GM18868 (cell line): ENCODE measurements around the gene WFDC11.
"Not testable (repeated sequence)": the region's sequence is repeated elsewhere in the genome, so short reads cannot be mapped to it uniquely, and the experiment has no call there.

Source experiments
- ATAC-seq: cut with Tn5 transposase; IDR thresholded peaks from one replicate; pipeline ENCODE4 v1.9.1; 2021; ENCODE audit warnings: mild to moderate bottlenecking, moderate library complexity; ENCODE audit not compliant: unreplicated experiment

Gene WFDC11

DNA sequence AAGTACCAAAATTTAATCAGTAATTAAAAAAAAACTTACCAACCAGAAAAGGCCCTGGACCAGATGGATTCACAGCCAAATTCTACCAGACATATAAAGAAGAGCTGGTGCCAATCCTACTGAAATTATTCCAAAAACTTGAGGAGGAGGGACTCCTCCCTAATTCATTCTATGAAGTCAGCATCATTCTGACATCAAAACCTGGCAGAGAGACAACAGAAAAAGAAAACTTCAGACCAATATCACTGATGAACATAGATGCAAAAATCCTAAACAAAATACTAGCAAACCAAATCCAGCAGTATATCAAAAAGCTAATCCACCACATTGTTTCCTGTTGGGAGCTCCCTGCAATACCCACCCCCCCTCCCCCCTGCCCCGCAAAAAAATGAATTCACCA lies at the start of gene WFDC11:
WFDC11 (minus strand) TSS at position 101 of the 400 bp plus-strand sequence. CDS start 19,639 bp downstream, outside the sequence.
- ATAC-seq, result no peak

DNA sequence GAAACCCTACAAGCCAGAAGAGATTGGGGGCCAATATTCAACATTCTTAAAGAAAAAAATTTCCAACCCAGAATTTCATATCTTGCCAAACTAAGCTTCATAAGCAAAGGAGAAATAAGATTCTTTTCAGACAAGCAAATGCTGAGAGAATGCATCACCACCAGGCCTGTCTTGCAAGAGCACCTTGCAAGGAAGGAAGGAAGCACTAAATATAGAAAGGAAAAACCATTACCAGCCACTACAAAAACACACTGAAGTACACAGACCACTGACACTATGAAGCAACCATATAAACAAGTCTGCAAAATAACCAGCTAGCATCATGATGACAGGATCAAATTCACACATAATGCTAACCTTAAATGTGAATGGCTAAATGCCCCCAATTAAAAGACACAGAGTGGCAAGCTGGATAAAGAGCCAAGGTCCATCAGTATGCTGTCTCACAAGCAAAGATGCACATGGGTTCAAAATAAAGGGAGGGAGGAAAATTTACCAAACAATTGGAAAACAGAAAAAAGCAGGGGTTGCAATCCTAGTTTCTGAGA lies 46.2 kb upstream of the WFDC11 start:
- not testable (repeated sequence) for ATAC-seq

DNA sequence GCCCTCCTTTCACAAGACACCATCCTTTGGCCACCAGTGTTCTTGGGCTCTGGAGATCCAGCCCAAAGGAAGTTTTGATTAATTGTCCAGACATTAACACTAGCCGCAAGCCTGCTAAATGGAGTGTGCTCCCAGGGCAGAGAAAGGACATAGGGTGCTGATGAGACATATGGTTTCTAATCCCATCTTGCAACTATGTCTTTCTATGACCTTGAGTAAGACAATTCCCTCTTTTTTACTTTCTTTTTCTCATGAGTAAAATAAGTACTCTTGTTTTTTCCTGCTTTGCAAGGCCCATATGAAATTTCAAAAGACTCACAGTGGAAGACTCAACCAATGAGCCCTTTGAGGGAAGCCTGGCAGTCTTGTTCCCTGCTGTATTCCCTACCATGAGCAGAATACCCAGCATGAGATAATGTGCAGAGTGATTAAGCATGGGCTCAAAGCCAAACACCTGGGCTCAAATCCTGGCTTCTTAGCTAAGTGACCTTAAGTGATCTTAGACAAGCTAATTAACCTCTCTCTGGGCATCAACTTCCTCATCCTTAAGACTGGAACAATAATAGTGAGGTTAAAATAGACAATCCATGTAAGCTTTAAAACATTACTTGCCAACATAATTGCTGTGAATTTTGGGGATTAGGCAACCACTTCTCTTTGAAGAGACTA lies 35.1 kb upstream of the WFDC11 start, which contains the start of gene WFDC10B:
WFDC10B (minus strand) TSS at position 51 of the 669 bp plus-strand sequence. CDS start 19,027 bp downstream, outside the sequence.
- ATAC-seq, result no peak

DNA sequence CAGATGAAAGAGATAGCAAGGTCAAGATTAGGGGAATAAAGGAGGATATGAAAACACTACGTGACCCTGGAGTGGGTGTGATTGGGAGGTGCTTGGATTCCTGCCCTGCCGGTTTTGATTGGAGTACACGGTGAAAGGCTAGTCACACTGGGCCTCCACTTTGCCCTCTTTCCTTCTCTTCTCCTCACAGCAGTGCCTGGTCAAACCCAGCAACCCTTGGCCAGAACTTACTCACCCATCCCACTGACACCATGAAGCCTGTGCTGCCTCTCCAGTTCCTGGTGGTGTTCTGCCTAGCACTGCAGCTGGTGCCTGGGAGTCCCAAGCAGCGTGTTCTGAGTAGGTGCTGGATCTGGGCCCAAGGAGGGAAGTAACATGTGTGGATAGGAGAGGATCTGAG lies 31.8 kb upstream of the WFDC11 start, which contains the start of gene WFDC13:
WFDC13 (plus strand) TSS at position 166 of the 400 bp plus-strand sequence; CDS start at position 252, 86 bp downstream.
- no peak for ATAC-seq

DNA sequence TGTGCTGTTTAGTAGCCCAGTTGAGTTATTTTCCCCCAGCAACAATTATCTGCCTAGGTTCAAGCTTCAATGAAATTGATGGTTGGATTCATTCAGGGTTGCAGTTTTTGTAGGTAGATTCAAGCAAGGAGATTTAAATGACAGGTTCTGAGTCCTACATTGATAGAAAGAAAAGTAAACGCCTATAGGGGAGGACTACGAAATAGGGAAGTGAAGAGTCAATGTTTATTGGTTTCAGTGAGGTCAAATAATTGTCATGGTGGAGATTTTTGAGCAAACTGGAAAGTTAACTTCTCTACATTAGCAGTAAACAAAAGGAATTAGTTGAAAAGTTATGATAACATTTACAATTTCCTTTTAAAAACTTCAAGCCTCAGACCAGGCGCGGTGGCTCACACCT lies 31.1 kb upstream of the WFDC11 start:
- no peak for ATAC-seq

DNA sequence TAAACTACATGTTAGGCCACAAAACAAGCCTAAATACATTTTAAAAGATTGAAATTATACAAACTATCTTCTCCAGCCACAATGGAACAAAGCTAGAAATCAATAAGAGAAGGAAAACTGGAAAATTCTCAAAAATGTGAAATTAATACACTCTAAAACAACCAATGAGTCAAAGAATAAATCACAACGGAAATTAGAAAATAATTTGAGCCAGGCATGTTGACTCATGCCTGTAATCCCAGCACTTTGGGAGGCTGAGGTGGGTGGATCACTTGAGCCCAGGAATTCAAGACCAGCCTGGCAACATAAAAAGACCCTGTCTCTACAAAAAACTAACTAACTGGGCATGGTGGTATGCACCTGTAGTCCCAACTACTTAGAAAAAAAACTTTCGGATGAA lies 25.5 kb upstream of the WFDC11 start:
- no peak for ATAC-seq

DNA sequence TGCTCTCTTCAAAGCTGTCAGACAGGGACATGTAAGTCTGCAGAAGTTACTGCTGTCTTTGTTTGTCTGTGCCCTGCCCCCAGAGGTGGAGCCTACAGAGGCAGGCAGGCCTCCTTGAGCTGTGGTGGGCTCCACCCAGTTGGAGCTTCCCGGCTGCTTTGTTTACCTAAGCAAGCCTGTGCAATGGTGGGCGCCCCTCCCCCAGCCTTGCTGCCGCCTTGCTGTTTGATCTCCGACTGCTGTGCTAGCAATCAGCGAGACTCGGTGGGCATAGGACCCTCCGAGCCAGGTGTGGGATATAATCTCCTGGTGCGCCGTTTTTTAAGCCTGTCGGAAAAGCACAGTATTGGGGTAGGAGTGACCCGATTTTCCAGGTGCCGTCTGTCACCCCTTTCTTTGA lies 23.3 kb upstream of the WFDC11 start:
- not testable (repeated sequence) for ATAC-seq

DNA sequence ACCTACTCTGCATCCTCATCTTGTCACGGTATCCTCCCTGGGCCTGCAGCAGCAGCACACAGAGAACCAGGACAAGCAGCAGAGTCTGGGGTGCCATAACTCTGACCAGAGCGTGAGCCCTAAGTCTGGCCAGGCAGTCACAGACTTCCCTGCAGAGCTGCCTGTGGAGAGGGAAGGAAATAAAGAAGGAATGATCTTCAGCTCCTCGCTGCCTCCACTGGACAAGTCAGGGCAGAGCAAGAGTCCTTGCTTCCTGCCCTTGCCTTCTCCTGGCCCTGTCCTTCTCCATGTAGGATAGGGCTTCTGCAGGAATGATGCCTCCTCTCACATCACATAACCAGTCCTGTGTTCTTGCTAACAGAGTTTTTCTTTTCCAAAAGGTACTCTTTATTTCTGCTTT lies 15.9 kb upstream of the WFDC11 start:
- ATAC-seq, result no peak

DNA sequence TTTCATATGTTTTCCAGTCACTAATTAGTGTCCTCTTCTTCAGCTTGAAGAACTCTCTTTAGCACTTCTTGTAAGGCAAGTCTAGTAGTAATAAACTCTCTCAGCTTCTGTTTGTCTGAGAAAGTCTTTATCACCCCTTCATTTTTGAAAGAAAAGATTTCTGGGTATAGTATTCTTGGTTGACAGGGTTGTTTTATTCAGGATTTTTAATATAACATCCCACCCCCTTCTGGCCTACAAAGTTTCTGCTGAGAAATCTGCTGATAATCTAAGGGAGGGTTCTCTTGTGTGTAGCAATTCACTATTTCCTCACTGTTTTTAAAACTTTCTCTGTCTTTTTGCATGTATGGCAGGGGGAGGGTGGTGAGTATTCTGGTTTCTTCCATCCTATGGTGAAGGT lies 9.6 kb upstream of the WFDC11 start:
- ATAC-seq, result no peak

DNA sequence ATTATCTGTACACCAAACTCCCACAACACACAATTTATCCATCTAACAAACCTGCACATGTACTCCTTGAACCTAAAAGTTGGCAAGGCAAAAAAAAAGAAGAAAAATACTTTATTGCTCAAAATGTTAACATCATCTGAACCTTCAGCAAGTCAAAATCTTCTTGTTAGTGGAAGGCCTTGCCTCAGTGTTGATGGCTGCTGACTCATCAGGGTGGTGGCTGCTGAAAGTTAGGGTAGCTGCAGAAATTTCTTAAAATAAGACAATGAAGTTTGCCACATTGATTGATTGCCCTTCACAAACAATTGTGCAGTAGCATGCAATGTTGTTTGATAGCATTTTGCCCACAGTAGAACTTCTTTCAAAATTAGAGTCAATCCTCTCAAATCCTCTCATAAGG lies 2.7 kb upstream of the WFDC11 start:
- ATAC-seq, result no peak

DNA sequence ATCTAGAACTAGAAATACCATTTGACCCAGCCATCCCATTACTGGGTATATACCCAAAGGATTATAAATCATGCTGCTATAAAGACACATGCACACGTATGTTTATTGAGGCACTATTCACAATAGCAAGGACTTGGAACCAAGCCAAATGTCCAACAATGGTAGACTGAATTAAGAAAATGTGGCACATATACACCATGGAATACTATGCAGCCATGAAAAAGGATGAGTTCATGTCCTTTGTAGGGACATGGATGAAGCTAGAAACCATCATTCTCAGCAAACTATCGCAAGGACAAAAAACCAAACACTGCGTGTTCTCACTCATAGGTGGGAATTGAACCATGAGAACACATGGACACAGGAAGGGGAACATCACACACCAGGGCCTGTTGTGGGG lies 13.0 kb downstream of the WFDC11 start:
- ATAC-seq, result not testable (repeated sequence)

DNA sequence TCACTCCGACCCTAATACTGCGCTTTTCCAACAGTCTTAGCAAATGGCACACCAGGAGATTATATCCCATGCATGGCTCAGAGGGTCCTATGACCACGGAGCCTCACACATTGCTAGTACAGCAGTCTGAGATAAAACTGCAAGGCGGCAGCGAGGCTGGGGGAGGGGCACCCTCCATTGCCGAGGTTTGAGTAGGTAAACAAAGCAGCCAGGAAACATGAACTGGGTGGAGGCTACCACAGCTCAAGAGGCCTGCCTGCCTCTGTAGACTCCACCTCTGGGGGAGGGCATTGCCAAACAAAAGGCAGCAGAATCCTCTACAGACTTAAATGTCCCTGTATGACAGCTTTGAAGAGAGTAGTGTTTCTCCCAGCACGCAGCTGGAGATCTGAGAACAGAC lies 18.3 kb downstream of the WFDC11 start:
- not testable (repeated sequence) for ATAC-seq

DNA sequence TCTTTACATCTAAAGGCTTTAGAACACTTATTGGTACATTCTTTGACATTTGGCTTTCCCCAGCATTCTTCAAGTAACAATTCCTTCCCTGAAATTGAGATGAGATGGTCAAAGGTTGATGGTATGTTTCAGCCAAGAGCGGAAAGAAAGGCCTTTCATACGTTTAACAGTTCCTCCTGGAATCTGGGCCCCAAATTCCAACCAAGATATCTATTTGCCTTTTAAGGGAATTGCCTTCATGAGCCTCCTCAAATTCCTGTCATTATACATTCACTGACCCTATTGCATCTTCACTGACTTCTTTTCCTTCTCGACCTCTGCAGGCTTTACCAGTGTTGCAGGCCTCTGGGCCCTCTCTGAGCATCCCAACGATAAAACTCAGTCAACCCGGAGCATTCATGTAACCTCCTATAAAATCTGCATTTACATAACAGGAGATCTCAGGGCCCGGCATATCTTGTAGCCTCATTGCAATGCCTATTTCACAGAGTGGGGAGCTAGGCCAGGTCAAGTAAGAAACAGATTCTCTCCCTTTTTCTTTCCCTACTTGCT lies 20.7 kb downstream of the WFDC11 start:
- no peak for ATAC-seq

DNA sequence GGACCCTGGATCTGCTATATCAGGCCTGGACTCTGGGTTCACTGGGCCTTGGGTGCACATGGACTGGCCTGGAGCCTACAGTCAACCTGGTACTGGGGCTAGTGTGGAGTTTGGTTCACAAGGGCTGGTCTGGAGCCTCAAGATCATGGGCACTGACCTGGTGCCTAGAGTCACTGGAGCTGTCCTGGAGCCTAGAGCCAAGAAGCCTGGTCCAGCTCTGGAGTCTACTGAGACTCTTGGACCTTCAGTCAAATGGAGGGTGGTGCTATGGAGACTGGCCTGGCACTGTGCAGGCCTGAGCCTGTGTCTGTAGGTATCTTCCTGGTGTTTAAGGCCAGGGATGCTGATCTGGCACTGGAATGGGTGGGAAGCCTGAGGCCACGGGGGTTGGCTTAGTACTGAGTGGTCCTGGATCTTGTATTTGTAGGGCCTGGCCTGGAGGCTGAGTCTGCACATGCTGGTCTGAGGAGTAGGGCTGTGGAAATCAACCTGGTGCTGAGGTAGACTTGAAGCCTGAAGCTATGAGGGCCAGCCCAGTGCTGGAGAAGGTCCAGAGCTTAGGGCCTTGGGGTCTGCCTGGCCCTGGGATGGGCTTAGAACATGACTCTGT lies 22.5 kb downstream of the WFDC11 start:
- no peak for ATAC-seq

DNA sequence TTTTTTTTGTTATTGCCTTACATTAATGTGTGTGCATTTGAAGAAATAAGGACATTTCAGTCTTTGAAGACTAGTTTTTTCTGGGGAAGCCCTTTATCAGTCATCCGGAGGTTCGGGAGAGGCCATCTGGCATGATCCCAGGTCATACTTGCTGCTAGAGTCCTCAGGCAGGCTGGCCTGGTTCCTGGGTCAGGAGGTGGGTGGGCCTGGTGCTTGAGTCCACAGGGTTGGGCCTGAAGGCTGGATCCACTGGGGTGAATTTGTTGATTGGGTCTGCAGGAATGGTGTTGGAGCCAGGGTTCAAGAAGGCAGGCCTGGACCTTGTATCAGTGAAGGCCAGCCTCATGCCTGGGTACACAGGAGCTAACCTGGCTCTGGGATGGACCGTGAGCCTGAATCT lies 23.2 kb downstream of the WFDC11 start:
- no peak for ATAC-seq

DNA sequence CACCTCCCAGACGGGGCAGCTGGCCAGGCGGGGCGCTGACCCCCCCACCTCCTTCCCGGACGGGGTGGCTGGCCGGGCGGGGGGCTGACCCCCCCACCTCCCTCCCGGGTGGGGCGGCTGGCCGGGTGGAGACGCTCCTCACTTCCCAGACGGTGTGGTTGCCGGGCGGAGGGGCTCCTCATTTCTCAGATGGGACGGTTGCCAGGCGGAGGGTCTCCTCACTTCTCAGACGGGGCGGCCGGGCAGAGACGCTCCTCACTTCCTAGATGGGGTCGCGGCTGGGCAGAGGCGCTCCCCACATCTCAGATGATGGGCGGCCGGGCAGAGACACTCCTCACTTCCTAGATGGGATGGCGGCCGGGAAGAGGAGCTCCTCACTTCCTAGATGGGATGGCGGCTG lies 24.2 kb downstream of the WFDC11 start:
- ATAC-seq, result not testable (repeated sequence)

DNA sequence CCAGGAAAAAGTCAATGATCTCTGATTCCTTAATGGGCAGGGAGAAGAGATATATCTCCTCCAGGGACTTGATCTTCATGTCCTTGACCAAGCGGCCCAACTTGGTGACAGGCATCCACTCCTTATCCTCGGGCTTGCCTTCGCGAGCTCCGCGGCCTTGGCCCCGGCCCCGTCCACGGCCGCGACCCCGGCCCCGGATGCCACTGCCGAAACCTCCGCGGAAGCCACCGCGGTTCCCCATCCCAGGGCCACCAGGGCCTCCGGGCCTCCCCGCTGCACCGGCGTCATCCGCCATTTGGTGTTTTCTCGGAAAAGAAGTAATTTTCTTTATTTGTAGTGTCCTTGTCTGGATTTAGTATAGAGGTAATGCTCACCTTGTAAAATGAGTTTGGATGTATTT lies 29.0 kb downstream of the WFDC11 start:
- not testable (repeated sequence) for ATAC-seq

DNA sequence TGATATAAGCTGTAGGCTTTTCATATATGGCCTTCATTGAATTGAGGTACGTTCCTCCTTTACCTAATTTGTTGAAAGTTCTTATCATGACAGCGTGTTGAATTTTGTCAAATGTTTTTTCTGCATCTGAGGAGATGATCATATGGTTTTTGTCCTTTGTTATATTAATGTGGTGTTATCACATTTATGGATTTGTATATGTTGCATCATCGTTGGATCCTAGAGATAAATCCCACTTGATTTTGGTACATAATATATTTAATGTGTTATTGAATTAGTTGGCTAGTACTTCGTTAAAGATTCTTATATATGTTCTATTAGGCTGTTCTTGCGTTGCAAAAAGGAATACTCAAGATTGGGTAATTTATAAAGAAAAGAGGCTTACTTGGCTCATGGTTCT lies 30.4 kb downstream of the WFDC11 start:
- ATAC-seq, result no peak

DNA sequence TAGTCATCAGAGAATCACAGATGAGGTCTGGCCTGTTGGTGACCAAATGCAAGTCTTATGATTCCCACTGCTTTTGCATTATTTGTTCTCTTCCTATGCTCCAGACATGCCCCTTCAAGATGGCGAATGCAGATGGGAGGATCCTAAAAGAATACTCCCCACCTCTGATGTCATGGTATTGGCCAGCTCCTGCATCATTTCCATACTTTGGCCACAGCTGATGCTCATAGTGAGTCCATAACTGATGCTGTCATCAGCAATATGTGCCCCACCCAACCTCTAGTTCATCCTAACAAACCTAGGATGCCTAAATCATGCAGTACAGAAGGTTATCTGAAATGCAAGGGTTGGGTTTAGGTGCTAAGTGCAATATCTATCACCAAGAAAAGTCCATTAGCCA lies 33.5 kb downstream of the WFDC11 start:
- ATAC-seq, result no peak

DNA sequence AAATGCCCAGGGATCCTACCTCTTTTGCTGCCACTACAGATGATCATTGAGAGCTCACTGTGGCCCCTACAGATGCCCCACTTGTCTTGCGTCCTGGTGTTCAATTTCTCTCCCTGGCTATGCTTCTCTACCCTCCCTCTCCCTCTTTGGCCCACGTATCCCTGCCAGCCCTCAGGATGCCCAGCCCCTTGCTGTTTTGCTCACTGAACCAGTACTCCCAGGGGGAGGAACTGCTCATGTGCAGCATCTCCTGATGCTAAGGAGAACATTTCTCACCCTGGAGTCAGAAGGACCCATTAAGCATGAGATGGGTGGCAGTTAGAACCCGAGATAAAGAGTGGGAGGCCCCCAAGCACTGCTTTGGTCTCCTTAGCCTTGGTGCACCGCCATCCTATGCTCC lies 38.9 kb downstream of the WFDC11 start, which contains the start of gene WFDC9:
WFDC9 (minus strand) TSS at position 101 of the 400 bp plus-strand sequence. CDS start 21,103 bp downstream, outside the sequence.
- ATAC-seq, result no peak

DNA sequence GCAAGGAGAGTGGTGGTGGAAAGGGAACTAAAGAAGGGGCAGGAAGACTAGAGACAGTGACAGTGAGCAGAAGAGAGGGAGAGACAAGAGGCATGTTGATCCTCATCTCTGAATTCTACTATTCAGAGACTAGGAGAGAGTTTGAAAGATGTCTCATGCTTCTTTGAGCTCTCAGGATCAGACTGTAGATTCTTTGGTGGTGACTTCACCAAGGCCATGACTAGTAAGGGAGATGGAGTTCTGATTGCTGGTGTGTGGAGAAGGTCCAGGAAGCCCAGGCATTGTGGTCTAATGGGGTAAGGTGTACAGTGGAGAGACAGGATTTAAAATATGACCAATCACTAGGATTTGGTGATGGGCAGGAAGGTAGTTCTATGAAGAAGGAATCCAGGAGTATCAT lies 39.7 kb downstream of the WFDC11 start:
- ATAC-seq, result no peak
